RPMI7951 (cell line): ENCODE results near the gene INSYN1. TPM values are rescaled to one million over a fixed set of nuclear protein-coding genes. Genes with fewer than 3 reads are reported as not detected.
A peak's percentile ranks its signal among the peaks of the same experiment; 100 is the strongest.

Experiments used
- DNase-seq: peaks from one replicate; pipeline ENCODE4 v3.0.0-alpha.2; 2012; ENCODE audit warnings: low read depth
- total RNA-seq: library from RNA; depleted of rRNA; stranded (reverse); fragments of >200 nt; shearing (Covaris generic); gene quantifications from 2 replicates; pipeline ENCODE4 v1.2.3, GENCODE V29; 2014

Gene INSYN1
- total RNA-seq, 1 experiment from 2014 or later, result not detected

- DNase-seq, result no peak
Observed at GRCh38 chr15:73777741-73778140, 24.6 kb upstream of the INSYN1 start.

DNA sequence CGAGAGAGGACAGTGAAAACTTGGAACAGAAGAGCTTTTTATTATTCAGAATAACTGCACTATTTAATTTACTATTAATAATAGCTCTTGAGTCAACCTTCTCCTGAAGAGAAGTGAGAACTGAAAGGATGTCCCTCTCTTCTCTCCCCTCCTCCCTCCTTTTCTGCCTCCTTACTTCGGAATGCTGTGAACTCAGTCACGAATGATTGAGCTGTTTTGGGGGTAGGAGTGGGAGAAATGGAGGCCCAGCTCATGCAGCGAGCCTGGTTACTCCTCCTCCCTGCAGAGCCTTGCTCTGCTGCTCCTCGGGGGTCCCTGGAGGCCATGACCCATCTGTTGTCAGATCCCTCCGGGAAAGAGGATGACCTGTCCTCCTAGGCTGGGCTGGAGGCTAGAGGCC is 20.3 kb upstream of the INSYN1 start:
- no peak for DNase-seq

- DNase-seq, result no peak
Observed at GRCh38 chr15:73771385-73772045, 18.4 kb upstream of the INSYN1 start.

- DNase-seq, result no peak
Observed at GRCh38 chr15:73770050-73770449, 16.9 kb upstream of the INSYN1 start.

- DNase-seq, result no peak
Observed at GRCh38 chr15:73767806-73768501, 14.8 kb upstream of the INSYN1 start.

DNA sequence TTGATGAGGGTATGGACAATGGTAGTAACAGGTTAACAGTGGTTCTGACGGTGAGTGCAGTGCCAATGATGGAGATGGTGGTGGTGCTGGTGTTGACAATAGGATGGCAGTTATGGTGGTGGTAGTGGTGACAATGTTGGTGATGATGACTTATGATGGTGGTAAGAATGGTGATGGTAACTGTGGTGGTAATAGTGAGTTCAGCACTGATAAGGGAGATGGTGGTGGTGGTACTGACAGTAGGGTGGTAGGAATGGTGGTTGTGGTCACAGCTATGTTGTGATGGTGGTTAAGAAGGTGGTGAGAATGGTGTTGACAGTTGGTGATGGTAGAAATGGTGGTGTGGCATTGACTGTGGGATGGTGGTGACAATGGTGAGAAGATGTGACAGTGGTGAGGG is 13.4 kb upstream of the INSYN1 start:
- DNase-seq, result no peak

DNA sequence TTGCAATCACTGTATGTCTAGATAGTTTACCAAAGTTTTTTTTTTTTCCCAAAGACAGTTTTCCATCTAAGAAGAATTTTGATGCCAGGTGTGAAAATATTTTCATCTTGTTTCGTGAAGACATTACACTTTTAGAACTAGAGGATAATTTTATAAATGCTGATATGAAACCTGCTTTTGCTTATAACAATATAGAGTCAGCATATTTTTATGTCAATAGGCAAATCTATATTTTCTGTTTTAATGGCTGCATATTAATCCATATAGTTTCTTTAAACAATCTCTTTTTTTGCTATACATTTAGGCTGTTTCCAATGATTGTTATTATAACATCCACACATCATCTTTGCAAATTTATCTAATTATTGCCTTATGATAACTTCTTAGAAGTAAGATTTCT is 12.6 kb upstream of the INSYN1 start:
- DNase-seq, result no peak

DNA sequence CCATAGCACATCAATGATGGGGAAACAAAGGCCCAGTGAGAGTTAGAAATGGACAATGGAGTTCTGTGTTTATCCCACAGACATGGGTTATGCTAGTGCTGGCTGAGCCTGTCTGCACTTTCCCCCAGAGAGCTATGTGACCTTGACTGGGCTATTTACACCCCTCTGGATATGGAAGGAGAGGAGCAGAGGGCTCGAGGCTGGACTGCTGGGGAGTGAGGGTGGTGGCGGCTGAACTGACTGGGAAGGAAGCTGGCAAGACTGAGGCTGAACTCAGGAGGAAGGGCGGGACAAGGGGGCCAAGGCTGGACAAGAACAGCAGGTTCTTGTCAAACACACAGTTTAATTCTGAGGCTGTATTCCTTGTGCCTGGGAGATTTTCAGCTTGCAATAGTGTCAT is 10.8 kb upstream of the INSYN1 start:
- DNase-seq, result no peak

- no peak for DNase-seq
Observed at GRCh38 chr15:73760330-73761329, 7.5 kb upstream of the INSYN1 start.

GRCh38 chr15:73758461-73758860 is 5.3 kb upstream of the INSYN1 start:
- DNase-seq, result no peak

DNA sequence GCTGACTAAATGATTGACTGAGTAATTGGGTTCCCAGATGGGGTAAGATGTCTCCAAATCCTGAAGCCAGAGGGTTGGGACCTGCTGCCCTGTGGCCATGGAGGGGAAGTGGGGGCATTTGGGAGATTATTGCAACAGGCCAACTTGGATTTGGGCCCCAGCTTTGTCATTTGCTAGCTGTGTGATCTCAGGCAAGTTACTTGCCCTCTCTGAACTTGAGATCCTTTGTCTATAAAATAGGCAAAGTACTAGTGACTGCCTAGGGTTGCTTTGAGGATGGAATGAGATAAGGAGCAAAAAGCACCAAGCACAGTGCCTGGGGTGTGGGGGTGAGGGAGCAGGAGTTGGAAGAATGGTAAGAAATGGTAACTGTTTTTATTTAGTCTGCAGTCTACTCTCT is 4.4 kb upstream of the INSYN1 start:
- no peak for DNase-seq

DNA sequence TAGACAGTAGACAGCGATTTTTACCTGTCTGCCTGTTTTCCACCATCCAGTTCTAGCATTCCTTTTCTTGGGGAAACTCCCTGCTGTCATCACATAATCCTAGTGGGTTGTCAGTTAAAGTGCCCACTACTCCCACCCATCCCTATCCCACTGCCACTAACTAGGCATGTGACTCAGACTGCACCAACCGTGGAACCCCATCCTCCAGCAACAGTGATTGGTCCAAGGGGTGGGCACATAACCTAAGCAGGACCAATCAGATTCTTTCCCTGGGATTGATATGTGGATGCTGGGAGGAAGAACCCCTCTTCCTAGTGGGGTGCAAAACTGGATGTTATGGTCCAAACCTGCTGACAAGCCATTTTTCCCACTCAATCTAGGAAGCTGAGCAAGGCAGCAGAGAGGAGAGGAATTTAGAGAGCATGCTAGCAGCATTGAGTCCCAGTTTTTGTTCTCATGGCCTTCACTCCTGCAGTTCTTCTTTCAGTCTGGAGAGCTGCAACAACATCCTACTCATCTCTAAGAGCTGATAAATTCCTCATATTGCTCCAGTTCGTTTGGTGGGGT is 3.9 kb upstream of the INSYN1 start:
- no peak for DNase-seq

DNA sequence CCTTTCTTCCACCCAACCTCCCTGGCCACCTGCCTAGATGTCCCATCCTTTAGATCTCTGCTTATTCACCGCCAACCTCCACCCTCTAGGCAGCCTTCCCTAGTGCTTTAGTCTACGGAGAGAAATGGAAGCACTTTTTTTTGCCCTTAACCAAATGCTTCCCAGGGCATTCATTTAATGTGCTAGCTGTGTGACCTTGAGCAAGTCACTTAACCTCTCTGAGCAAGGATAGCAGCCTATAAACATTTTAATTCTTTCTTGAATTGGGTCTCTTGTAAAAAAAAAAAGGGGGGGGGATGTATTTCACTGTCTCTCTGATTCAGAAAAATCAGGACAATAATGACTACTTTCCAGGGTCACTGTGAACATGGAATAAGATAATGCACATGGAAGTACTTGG is 3.2 kb upstream of the INSYN1 start:
- DNase-seq, result no peak

GRCh38 chr15:73755946-73756345 is 2.8 kb upstream of the INSYN1 start:
- DNase-seq, result no peak

DNA sequence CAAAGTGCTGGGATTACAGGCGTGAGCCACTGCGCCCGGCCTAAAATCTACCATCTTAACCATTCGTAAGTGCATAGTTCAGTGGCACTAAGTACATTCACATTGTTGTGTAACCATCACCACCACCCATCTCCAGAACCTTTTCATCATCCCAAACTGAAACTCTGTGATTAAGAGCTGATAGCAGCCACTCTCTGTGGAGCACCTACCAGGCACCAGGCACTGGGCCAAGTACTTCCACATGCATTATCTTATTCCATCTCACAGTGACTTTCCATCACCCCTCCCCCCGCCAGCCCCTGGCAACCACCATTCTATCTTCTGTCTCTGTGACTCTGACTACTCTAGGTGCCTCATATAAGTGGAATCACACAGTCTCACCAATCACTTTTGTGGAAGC is 2.3 kb upstream of the INSYN1 start:
- peak; percentile 8 for DNase-seq

GRCh38 chr15:73754461-73754860 is 1.3 kb upstream of the INSYN1 start:
- no peak for DNase-seq

GRCh38 chr15:73752806-73753193 is 351 bp downstream of the INSYN1 start:
- no peak for DNase-seq

- DNase-seq, result no peak
Observed at GRCh38 chr15:73751899-73752805, 999 bp downstream of the INSYN1 start.

GRCh38 chr15:73751511-73751898 is 1.6 kb downstream of the INSYN1 start:
- no peak for DNase-seq

- no peak for DNase-seq
Observed at GRCh38 chr15:73750951-73751350, 2.2 kb downstream of the INSYN1 start.

DNA sequence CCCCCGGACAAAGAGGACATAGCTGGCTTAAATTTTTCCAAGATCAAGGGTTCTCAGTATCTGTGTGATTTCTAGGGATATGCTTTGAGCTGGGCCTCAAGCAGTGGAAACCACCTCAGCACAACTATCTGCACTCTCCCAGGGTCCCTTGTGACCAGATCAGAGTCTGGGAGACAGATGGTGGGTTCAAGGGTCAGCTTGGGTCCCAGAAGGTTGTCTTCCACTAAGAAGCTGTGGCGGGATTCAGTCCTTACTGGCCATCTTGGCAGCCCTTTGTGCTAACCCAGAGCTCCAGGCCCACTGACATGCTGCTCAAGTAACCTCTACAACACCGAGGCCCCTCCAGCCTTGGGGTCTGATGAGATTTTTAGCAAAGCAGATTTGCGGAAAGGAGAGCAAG is 2.7 kb downstream of the INSYN1 start:
- DNase-seq, result no peak
